RWPE2 (cell line): ENCODE data around the gene USP37.

Experiments used
- ATAC-seq: fragments of 200-7000 bp; cut with Tn5 transposase; 3 replicates; pipeline ENCODE4 v1.9.1; 2021; ENCODE audit warnings: low read depth
- DNase-seq: peaks from one replicate; pipeline ENCODE4 v3.0.0-alpha.2; 2020; ENCODE audit warnings: low spot score
- H3K27ac ChIP-seq: fragments of 450-650 bp; 2 replicates; pipeline ENCODE4 v1.5.1; 2017; ENCODE audit warnings: mild to moderate bottlenecking; ENCODE audit not compliant: poor library complexity, severe bottlenecking
- H3K27me3 ChIP-seq: fragments of 250-450 bp; sonication (Bioruptor Pico); 2 replicates; pipeline ENCODE4 v1.5.1; 2021; ENCODE audit warnings: mild to moderate bottlenecking, moderate library complexity; ENCODE audit not compliant: insufficient read depth, poor library complexity, severe bottlenecking
- H3K36me3 ChIP-seq: fragments of 250-450 bp; sonication (Bioruptor Pico); 2 replicates; pipeline ENCODE4 v1.5.1; 2020; ENCODE audit warnings: low read depth, mild to moderate bottlenecking, moderate library complexity
- H3K4me1 ChIP-seq: fragments of 250-450 bp; sonication (Bioruptor Pico); 2 replicates; pipeline ENCODE4 v1.5.1; 2021; ENCODE audit warnings: mild to moderate bottlenecking, moderate library complexity; ENCODE audit not compliant: insufficient read depth, poor library complexity, severe bottlenecking
- H3K4me3 ChIP-seq: fragments of 250-450 bp; sonication (Bioruptor Pico); 2 replicates; pipeline ENCODE4 v1.5.1; 2021; ENCODE audit warnings: mild to moderate bottlenecking, moderate library complexity; ENCODE audit not compliant: severe bottlenecking
- H3K9me3 ChIP-seq: fragments of 250-450 bp; sonication (Bioruptor Pico); 2 replicates; pipeline ENCODE4 v1.5.1; 2021; ENCODE audit warnings: mild to moderate bottlenecking, moderate library complexity; ENCODE audit not compliant: severe bottlenecking
- CTCF ChIP-seq: fragments of 450-650 bp; IDR thresholded peaks from one replicate; pipeline ENCODE4 v1.5.1; 2017; ENCODE audit warnings: mild to moderate bottlenecking, moderate library complexity; ENCODE audit not compliant: poor library complexity, severe bottlenecking

Gene USP37

GRCh38 chr2:218400930-218401881, 166.9 kb downstream of the USP37 start:
- no peaks in the 10 kb centered on the region for H3K9me3 ChIP-seq
- DNase-seq: no peak
- peak overlapping the region; percentile 73 for H3K4me3 ChIP-seq
- TF ChIP-seq CTCF: no peak
- peaks cover 34% of the 10 kb centered on the region for H3K36me3 ChIP-seq
- no peak for ATAC-seq
- peak overlapping the region; percentile 96 for H3K27ac ChIP-seq
- H3K27me3 ChIP-seq: no peaks in the 10 kb centered on the region
- H3K4me1 ChIP-seq: peaks cover 6% of the 10 kb centered on the region
